ENCODE data around the gene SPTBN4.

- TF ChIP-seq CTCF (conservative IDR thresholded peaks at IDR 0.05; ENCODE audit: low read depth, low read length) (no peak), EZH2 (IDR thresholded peaks at IDR 0.05; ENCODE audit: low read length, unreplicated experiment) (no peak), EZH2phosphoT487 (IDR thresholded peaks at IDR 0.05; ENCODE audit: borderline replicate concordance, low read length) (no peak)
These were observed 9.8 kb upstream of the SPTBN4 start for GRCh38 chr19:40457048-40457447.
